Stimulated activated CD8-positive, alpha-beta memory T cell treated with anti-CD3 and anti-CD28 coated beads, Interleukin-12 subunit alpha, Interleukin-12 subunit beta, amount 100 ng/mL, for 24 hours (primary cell): ENCODE results near the gene INTS14.
"Not testable (repeated sequence)": the region's sequence is repeated elsewhere in the genome, so short reads cannot be mapped to it uniquely, and the experiment has no call there.

Source experiments
- DNase-seq: peaks from one replicate; pipeline ENCODE4 v3.0.0-alpha.2; 2020; ENCODE audit errors: extremely low read depth

Gene INTS14

DNA sequence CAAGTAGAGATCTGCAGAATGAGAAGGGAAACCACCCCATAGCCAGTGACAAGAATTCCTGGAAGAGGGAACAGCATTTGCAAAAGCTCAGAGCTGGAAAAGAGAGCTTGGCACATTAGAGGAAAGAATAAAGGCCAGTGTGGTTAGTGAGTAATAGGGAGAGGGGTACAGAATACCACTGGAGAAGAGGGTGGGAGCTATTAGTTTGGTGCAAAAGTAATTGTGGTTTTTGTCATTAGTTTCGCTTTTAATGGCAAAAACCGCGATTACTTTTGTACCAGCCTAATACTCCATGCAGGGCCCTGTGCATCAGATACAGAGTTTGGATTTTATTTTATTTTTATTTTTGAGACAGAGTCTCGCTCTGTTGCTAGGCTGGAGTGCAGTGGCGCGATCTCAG lies 20.6 kb upstream of the INTS14 start:
- DNase-seq: no peak

DNA sequence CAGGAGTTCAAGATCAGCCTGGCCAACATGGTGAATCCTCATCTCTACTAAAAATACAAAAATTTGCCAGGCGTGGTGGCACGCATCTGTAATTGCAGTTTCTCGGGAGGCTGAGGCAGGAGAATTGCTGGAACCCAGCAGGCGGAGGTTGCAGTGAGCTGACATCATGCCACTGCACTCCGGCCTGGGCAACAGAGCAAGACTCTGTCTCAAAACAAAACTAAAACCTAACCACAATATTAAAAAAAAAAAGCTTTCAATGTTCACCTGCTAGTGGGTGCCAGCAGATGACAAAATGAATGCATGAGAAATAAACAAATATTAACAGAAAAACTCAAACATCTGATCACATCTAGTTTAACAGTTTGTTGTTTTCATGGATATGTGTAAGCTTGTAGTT lies 19.8 kb upstream of the INTS14 start:
- no peak for DNase-seq

DNA sequence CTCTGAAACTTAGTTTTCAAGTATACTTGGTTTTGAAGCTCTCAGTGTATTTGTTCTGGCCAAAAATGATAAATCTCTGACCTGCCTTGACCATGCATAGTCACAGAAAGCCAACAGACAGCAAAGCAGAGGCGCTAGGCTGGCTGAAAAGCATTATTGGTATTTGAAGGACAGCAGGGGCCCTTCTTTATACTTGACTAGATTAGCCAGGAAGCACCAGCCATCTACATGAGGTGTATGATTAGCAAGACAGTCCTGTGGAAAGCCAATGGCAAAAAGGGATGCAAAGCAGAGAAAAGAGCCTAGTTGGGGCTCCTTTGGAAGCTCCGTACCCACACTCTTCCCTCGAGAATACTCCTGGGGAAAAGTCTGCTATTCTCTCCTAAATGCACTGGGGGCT lies 18.6 kb upstream of the INTS14 start:
- no peak for DNase-seq

DNA sequence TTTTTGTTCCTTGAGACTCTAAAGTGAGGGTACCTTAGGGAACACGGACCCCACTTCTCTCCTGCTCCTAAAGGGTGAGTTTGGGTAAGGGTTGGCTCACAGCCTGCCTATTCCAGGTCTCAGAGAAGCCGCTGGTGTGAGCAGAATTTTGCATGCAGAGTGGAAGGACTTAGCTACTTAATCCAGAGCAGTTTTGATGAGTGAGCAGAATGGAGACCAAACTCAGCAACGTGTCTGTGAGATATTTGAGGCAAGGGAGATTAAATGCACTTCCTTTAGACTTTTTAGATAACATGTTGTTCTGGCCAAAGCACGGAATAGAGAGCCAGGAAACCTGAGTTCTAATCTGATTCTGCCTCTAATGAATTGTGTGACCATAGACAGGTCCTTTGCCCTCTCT lies 15.9 kb upstream of the INTS14 start:
- no peak for DNase-seq

DNA sequence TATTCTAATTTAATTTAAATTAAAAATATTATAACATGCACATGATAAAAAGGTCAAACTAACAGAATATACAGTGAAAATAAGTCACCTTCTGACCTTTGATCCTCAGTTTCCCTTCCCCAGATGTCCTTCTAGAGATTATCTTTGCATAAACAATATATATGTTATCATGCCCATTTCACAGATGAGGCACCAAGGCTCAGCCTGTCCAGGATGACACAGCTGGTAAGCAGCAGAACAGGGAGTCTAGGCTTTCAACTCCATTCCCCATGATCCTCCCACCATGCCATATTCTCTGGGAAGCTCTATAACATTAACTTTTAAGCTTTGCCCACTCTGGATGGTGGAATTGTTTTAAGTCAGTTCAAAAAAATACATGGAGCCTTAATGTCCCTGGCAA lies 12.2 kb upstream of the INTS14 start:
- no peak for DNase-seq

DNA sequence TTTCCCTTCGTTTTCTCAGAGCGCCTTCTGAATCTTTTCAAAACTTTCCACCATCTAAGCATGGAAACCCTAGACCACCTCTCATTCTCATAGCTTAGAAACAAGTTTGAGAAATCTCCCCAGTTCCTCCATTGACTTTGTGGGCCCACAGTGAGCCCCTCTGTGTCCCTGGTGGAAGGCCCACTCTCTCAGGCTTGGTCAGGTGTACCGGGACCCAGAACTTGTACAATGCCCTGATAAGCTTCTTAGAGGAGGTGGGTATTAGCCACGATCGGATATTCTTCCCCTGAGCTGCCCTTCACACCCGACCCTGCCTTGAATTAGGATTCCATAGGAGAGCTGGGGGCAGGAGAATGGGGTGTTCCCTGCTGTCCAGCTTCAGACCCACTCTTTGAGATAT lies 10.7 kb upstream of the INTS14 start, which contains the start of gene SLC24A1:
Gene SLC24A1 (plus strand): TSS at position 301 of the 400 bp plus-strand sequence. CDS start 2,143 bp downstream, outside the sequence.
- no peak for DNase-seq

DNA sequence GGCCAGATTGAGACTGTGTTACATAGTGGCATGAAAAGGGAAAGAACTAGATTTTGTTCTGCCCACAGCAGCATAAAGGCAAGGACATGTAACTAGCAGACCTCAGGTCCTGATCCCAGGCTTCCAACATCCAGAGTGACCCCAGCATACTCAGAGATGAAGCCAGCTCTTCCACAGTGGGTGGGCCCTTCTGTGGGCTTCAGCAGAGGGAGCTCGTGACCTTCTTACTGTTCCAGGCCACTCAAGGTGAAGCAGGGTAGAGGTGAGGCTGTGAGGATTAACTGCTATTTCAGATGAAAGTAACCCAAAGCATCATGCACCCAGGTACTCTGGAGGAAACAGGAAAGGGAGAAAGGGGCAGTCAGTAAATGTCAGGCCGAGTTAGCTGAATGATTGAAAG lies 9.9 kb upstream of the INTS14 start:
- DNase-seq: no peak

DNA sequence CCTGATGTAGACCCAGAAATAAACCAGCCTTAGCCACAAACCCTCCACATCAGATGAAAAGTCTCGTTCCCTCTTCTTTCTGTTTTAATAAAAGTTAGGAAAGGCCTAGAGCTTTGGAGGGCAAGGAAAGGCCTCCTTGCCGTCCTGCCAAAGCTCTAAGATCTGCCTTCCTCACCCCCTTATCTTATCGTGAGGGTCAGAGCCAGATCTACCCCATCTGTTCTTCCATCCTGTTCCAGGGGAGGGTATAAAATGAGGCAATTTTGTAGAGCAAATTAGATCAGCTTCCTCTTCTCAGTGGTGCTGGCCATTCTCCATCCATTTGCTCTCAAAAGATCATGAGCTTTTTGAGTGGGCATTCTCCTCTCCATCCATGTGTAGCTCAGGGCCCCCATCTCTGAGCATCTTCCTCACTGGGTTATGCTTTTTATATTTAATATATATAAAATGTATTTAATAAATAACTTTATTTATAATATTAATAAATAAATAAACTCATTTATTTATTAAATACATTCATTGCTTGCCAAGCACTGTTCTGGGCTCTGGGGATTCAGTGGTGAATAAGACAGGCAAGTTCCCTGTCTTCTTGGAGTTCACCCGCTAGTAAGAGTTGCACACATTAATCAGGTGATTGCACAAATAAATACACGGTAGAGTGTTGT lies 8.8 kb upstream of the INTS14 start:
- no peak for DNase-seq

DNA sequence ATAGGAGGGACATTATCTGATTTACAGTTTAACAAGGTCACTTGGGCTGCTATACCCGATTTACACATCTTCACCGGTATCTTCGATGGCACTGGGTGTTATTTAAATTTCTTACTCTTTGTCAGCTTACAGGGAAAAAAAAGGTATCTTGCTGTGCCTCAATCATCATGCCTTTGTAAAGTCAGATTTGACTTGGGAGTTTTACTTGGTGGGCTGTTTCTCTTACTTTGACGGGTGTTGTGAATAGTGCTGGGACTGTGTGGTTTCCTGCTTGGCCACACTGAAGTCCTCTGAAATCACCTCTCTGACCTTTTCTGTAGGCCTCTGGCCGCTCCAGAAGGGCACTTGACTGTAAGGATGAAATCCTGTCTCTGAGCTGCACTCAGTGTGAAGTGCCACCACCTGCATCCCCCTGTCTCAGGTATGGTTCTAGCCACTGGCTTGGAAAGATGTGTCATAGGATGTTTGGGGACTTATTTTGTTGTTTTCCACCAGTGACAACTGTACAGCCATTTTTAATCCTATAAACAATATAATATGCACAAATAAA lies 7.7 kb upstream of the INTS14 start:
- DNase-seq: no peak

DNA sequence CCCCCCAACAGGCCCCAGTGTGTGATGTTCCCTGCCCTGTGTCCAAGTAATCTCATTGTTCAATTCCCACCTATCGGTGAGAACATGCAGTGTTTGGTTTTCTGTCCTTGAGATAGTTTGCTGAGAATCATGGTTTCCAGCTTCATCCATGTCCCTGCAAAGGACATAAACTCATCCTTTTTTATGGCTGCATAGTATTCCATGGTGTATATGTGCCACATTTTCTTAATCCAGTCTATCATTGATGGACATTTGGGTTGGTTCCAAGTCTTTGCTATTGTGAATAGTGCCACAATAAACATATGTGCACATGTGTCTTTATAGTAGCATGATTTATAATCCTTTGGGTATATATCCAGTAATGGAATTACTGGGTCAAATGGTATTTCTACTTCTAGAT lies 5.0 kb upstream of the INTS14 start:
- not testable (repeated sequence) for DNase-seq

DNA sequence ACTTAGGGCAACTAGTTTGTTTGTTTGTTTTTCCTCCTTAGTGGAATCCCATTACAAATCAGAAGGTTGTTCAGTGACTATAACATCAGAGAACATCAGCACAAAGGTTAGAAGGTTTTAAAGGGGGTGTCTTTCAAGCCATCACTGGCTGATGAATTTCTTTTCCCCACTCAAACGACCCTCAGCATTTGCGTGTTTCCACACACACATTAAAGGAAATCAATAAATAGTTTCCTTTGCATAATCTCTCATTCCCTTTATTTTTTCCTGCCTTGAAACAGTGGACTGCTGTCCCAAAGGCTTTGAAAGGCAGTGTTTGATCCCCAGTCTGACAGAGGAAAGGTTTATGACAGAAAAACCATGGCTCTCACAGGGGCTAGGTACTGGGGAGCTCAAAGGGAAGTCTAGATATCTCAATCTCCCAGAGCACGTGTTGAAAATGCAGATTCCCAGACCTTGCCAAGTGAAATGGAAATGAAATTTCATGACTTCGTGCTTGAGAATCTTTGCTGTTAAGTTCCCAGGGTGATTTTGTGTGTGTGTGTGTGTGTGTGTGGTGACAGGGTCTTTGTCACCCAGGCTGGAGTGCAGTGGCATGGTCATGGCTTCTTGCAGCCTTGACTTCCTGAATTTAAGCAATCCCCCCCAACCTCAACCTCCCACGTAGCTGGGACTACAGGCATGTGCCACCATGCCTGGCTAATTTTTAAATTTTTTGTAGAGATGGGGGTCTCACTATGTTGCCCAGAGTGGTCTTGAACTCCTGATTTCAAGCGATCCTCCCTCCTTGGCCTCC lies 2.2 kb upstream of the INTS14 start:
- no peak for DNase-seq

DNA sequence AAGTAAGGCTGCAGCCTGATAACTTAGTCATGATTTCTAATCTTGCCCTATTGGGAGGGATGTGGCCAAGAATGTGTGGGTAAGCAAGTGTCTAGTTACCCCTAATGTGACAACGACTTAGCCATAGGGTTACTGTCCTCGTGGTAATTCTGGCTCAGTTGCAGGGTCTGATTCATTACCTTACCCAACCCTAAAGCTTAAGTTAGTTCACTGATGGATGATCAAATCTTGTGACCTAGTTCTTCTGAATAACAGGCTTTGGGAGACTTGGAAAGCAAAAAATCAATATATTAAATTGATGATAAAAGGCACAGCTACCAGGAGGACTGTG lies 1.6 kb upstream of the INTS14 start:
- DNase-seq: no peak

DNA sequence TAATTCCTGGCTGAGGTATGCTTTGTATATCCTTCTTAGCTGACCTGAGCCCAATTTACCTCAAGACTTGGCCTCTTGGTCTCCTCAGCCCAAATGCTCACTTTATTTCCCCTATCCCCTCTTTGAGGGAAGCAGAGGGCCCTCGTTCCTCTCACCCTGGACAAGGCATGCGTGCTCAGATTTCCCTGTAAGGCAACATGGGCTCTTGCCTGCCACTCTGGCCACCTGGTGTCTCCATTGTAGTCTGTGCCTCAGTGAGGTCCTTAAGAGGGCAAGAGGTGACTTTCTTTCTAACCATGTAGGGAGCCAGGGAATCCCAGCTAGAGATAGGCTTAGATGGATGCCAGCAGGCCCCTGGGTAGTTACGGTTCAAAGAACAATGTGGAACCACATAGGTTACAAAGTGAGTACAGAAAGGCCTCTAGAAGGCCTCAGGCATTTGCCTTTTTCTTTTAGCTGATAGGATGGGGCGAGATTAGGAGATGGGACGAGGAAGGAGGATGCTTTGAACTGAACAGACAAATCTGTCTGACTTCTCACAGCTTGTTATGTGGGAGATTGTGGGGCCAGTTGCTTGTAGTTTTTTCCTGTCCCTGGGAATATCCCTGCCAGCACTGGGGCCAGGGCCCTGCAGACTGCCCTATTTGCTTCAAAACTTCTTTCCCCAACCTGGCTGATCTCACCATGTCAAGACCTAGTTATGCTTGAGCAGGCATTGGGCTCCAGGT lies 1.1 kb upstream of the INTS14 start:
- DNase-seq: no peak

DNA sequence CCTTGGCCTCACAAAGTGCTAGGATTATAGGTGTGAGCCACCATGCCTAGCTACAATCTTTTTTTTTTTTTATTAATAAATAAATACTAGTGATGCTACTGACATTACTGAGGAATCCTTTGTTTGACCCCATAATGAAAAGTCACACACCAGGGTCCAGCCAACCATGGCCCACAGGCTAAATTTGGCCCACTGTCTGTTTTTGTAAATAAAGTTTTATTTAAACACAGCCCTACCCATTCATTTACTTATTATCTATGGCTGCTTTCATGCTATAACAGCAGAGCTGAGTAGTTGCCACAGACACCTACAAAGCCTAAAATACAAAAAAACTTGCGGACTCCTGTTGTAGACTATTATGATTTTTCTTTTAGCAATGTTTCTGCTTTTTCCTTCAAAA lies 7.4 kb downstream of the INTS14 start:
- no peak for DNase-seq

DNA sequence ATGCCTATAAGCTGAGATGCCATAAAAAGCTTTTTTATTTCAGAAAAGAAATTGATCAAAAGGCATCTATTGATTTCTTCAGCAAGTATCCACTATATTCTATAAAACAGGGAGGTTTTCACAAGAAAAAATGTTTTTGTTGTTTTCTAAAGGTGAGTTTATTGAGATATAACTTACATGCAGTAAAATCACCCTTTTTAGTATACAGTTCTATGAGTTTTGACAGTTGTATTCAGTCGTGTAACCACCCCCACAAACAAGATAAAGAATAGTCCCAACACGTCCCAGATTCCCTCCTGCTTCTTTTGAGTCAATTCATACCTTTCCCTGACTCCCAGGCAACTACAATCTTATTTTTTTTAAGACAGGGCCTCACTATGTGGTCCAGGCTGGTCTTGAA lies 7.8 kb downstream of the INTS14 start:
- no peak for DNase-seq

DNA sequence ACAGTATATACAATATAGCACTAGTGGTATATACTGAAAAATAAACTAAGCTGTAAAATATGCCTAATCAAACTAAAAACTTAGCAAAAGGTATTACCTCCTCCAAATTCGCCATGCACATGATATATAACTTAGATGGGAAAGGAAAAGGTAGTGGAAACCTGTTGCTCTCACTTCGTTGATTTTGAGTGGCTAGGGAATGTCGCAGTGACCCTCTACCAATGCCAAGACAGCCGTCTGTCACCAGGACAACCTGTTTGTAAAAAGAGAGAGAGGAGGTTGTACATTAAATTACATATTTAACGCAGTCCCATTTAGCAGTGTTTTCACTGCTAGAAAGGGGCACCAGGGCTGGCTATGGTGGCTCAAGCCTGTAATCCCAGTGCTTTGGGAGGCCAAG lies 11.3 kb downstream of the INTS14 start:
- DNase-seq: no peak

DNA sequence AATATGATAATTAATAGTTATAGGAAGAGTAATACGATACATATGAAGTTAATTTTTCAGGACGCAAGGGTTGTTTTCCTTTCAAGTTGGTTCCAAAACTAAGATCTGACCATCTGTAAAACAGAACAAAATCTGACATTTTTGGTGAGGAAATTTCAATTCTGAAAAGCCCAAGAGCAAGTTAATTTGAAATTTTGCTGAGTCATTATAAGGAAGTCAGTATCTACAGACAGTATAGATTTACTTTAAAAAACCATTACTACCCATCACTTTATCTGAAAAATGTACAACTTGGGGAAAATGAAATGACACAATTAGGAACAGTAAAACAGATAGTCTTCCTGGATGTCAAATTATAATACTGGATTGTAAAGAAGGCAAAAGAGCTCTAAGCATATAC lies 12.5 kb downstream of the INTS14 start:
- DNase-seq: no peak

DNA sequence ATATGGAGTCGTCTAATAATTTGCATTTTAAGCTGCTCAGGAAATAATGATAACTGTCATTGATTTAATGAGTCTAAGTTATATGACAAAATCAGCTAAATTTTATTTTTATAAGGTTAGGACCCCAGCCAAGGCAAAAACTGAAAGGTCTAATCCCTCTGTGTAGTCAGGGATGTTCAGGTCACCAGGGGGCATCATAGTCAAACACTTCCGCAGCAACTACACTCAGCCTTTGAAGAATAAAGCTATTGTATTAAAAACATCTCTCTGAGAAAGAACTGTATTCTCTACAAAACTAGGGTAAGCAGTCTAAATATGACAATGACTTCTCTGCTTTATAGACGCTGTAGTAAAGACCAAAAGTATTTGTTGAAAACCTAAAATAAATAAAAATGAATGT lies 15.0 kb downstream of the INTS14 start:
- DNase-seq: no peak

DNA sequence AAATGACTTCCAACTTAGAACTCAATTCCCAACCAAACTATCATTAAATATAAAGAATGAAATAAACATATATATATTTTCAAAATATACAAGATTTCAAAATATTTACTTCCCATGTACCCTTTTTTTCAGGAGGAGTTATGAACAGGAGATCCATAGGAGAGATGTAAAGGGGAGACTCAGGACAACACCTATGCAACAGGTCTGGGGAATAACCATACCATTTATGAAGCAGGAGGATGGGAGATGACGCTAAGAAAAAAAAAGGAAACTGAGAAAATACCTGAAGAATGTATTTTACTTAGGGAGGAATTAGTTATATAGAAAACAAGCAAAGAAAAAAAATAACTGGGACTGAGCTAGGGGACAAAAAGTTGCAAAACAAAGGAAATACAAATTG lies 23.8 kb downstream of the INTS14 start:
- no peak for DNase-seq

DNA sequence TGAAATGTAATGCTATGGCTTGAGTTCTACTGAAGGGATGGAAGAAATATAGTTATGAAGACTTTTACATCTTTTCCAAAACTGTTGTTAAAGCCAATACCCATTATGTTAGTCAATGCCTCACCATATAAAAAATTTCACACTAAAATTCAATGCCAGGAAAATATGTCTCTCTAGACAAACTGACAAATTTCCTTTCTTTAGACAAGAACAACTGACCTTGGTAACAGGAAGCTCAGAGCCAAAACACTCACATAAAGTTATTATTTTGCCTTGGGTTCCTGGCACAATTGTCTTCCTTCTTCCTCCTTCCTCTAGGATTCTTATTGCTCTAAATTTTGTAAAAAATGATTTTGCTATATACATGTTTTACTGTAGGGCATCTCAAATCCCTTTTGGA lies 26.7 kb downstream of the INTS14 start:
- DNase-seq: no peak

DNA sequence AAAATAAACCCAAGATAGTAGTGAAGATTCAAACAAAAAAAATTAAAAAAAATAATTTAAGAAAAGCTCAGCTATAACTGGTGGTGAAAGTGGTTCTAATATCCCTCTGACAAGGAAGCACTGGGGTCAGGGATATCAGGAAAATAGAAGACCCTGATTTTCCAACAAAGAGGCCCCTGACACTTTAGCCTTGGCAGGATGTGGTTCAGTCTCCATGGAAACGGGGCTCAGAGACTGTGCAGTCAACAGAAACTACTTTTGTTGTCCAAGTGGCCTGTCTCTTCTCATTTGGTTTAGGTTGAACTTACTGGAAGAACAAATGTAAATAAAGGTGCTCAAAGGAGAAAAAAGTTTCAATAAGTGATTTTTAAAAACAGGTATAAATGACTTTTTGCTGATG lies 27.2 kb downstream of the INTS14 start:
- DNase-seq: no peak

DNA sequence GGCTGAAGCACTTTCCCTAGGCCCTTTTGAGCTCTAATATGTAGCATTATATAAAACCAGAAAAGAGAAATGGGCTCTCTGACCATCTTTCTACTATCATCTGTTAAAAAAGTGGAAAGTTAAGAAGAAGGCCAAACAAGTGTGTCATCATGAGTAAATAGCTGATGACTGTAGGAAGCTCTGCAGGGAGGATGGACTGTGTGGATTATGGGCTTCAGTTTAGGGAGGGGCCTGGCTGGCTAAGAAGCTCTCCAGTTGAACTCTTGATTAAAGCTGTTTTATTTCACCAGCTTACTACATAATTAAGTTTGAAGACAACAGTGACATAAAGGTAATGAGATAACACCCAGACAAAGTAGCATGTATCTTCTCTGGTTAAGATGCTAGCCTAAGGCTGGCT lies 30.6 kb downstream of the INTS14 start:
- DNase-seq: no peak

DNA sequence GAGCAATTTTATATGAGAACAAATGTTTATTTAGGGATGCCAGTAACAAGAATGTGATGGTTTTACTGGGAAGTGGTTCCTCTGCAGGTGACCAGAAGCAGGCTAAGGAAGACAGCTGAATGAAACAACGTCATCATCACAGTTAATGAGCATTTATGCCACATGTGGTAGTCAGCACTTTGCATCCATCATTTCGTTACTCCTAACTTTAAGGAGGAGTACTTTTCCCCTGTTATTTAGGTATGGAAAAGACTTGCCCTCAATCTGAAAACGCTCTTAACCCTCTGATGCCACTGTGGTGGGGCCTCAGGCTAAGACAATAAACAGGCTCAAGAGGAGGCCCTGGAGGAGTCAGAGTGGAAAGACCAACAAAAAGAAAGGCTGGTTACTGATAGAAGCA lies 31.2 kb downstream of the INTS14 start:
- no peak for DNase-seq
